D721Med (cell line): ENCODE data around the gene TSKU.
A peak's percentile ranks its signal among the peaks of the same experiment; 100 is the strongest.

ENCODE experiments used
- DNase-seq: peaks from one replicate; pipeline ENCODE4 v3.0.0; 2011; ENCODE audit warnings: low spot score; ENCODE audit not compliant: insufficient read length
- FAIRE-seq: peaks from 2 replicates; lab custom pipeline; 2011; peaks lifted over from hg19 to GRCh38; lab: Jason Lieb, UNC
- TF ChIP-seq, protein P1 (sequence below): IDR thresholded peaks from 2 replicates; pipeline ENCODE4 v1.5.1; 2012; ENCODE audit warnings: mild to moderate bottlenecking, control low read depth; ENCODE audit not compliant: insufficient read depth; ENCODE audit errors: missing control alignments

TSKU gene

DNA sequence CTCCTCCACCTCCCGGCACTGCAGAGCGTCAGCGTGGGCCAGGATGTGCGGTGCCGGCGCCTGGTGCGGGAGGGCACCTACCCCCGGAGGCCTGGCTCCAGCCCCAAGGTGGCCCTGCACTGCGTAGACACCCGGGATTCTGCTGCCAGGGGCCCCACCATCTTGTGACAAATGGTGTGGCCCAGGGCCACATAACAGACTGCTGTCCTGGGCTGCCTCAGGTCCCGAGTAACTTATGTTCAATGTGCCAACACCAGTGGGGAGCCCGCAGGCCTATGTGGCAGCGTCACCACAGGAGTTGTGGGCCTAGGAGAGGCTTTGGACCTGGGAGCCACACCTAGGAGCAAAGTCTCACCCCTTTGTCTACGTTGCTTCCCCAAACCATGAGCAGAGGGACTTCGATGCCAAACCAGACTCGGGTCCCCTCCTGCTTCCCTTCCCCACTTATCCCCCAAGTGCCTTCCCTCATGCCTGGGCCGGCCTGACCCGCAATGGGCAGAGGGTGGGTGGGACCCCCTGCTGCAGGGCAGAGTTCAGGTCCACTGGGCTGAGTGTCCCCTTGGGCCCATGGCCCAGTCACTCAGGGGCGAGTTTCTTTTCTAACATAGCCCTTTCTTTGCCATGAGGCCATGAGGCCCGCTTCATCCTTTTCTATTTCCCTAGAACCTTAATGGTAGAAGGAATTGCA, 13.5 kb downstream of the TSKU start:
- no peak for FAIRE-seq
- TF ChIP-seq, protein P1, sequence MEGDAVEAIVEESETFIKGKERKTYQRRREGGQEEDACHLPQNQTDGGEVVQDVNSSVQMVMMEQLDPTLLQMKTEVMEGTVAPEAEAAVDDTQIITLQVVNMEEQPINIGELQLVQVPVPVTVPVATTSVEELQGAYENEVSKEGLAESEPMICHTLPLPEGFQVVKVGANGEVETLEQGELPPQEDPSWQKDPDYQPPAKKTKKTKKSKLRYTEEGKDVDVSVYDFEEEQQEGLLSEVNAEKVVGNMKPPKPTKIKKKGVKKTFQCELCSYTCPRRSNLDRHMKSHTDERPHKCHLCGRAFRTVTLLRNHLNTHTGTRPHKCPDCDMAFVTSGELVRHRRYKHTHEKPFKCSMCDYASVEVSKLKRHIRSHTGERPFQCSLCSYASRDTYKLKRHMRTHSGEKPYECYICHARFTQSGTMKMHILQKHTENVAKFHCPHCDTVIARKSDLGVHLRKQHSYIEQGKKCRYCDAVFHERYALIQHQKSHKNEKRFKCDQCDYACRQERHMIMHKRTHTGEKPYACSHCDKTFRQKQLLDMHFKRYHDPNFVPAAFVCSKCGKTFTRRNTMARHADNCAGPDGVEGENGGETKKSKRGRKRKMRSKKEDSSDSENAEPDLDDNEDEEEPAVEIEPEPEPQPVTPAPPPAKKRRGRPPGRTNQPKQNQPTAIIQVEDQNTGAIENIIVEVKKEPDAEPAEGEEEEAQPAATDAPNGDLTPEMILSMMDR, result no peak
- DNase-seq, result no peak

DNA sequence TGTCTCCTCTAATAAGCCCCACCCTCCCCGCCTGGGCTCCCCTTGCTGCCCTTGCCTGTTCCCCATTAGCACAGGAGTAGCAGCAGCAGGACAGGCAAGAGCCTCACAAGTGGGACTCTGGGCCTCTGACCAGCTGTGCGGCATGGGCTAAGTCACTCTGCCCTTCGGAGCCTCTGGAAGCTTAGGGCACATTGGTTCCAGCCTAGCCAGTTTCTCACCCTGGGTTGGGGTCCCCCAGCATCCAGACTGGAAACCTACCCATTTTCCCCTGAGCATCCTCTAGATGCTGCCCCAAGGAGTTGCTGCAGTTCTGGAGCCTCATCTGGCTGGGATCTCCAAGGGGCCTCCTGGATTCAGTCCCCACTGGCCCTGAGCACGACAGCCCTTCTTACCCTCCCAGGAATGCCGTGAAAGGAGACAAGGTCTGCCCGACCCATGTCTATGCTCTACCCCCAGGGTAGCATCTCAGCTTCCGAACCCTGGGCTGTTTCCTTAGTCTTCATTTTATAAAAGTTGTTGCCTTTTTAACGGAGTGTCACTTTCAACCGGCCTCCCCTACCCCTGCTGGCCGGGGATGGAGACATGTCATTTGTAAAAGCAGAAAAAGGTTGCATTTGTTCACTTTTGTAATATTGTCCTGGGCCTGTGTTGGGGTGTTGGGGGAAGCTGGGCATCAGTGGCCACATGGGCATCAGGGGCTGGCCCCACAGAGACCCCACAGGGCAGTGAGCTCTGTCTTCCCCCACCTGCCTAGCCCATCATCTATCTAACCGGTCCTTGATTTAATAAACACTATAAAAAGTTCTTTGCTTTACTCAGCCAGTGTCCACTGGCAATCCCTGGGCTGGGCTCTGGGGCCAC, 14.4 kb downstream of the TSKU start:
- FAIRE-seq (no peak), DNase-seq (no peak)
- TF ChIP-seq, protein P1, result no peak

DNA sequence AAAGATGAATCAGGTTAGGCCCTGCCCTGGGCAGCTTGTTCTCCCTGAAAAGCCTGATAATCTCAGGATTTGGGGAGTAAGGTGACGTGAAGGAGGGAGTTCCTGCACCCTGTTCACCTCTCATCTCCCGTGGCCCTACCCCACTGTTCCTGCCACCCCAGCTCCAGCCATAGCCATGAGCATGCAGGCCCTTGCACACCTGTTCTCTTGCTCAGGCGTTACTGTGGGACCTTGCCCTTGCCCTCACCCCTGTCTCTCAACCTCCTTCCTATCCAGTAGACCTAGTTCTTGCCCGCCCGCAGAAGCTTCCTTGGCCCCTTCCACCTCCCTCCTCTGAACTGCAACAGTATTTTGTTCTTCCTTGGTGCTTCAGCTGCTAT, 15.0 kb downstream of the TSKU start:
- no peak for FAIRE-seq
- TF ChIP-seq, protein P1, result no peak
- no peak for DNase-seq

DNA sequence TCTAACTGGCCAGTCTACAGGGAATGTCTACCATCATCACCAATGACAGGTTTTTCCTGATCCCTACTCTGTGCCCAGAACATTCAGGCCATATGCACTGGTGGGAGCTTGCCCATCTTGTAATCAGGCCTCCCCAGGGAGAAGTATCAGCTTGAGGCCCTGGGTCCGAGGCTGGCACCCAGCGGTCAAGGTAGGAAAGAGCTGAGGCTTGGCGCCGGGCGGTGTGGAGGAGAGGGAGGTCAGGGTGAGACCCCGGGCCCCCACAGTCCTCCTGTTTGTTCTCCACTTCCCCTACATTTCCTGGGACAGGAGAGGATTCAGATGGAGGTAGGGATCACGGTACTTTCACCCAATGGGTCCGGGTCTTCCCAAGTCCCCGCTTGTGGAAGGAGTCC, 15.5 kb downstream of the TSKU start:
- DNase-seq (no peak), FAIRE-seq (no peak)
- TF ChIP-seq, protein P1, result no peak

DNA sequence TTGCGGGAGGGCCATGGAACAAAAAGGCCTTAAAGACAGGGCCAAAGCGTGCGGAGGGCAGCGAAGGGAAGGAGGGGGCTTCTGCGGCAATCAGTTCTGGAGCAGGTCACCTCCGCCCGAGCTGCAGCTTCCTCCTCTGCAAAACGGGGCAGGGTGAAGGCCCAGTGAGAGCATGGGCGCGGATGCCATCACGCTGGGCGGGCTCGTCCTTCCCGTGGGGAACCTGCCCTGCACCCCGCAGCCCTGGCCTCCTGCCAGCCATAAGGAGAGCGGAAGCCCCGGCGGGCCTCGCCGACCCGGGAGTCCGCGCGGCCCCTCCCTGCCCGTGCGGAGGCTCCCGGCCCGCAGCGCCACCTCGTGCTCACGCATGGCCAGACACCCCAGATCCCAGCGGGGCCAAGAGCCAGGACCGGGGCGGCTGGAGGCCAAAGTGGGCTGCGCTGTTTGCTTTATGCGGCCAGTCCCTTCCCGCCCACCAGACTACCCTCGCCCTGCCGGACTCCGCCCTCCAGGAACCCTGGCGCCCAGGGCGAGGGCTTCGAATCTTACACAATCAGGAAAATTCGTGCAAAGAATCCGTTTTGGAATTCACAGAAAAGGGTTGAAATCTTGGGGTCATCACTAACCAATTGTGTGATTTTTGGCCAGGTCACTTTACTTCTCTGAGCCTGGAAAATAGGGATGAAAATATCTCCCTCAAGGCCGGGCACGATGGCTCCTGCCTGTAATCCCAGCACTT, 16.1 kb downstream of the TSKU start:
- peak; percentile 92 for DNase-seq
- FAIRE-seq, result no peak
- TF ChIP-seq, protein P1, result peak; percentile 73

DNA sequence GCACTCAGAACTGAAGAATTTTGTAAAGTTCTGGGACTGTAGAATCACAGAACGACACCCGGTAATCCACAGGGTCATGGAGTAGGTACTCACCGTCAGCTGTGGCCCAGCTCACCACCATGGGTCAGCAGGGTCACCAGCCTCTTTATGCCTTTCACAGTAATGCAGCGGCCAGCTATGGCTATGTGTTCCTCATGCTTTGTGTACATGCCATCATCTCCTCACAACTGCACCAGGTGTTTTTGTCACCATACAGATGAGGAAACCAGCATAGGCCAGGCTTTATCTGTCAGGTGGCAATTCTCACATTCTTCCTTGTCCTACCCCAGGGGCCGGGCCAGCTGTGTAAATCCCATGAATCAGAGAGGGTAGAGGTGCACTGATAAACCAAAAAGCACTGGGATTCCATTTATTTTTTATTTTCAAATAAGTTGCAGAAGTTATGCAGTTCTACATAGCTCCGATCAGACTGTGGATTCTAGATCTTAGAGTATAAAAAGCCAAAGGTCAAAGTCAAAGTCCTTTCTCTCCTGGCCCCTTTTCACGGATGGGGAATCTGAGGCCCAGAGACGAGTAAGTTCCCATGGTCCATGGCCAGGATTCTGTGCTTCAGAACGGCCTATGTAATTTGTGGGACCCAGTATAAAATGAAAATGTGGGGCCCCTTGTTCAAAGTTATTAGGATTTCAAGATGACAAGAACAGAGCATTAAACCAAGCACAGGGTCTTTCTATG, 17.5 kb downstream of the TSKU start:
- DNase-seq, result no peak
- FAIRE-seq, result no peak
- TF ChIP-seq, protein P1, result no peak
